K562 (cell line): ENCODE measurements around the gene DSG2. TPM values are rescaled to one million over a fixed set of nuclear protein-coding genes. Genes with fewer than 3 reads are reported as not detected.

Experiments
- CUX1 ChIP-seq: fragments of 200-800 bp; sonication (Bioruptor generic); IDR thresholded peaks from 2 replicates; pipeline ENCODE4 v1.6.1; 2016; ENCODE audit warnings: missing genetic modification characterization, missing compliant biosample characterization
- E2F3 ChIP-seq: fragments of 250-450 bp; sonication (Bioruptor Pico); IDR thresholded peaks from 2 replicates; pipeline ENCODE4 v1.4.0; 2020; ENCODE audit warnings: mild to moderate bottlenecking
- EP400 ChIP-seq: fragments of 450-650 bp; IDR thresholded peaks from 2 replicates; pipeline ENCODE4 v1.6.1; 2017; ENCODE audit warnings: antibody characterized with exemption, mild to moderate bottlenecking, moderate library complexity
- ETS1 ChIP-seq: conservative IDR thresholded peaks from 2 replicates; pipeline ENCODE4 v1.6.1; 2011; ENCODE audit warnings: low read depth, mild to moderate bottlenecking, low read length; ENCODE audit not compliant: control insufficient read depth
- EZH2 ChIP-seq: IDR thresholded peaks from 2 replicates; pipeline ENCODE4 v1.6.1; 2012; ENCODE audit warnings: low read depth, mild to moderate bottlenecking, inconsistent platforms, low read length, borderline replicate concordance
- FOXA3 ChIP-seq, 2 experiments: fragments of 450-650 bp in 1 of 2; sonication (generic) in 1 of 2; formaldehyde crosslinking; IDR thresholded peaks in 1 of 2; conservative IDR thresholded peaks in 1 of 2; 2 replicates each; pipeline versions ENCODE4 v1.4.0 to v1.8.0; 2020 to 2022; ENCODE audit warnings: mild to moderate bottlenecking in 2 of 2, missing genetic modification reagents in 1 of 2
- FOXJ2 ChIP-seq: fragments of 200-800 bp; sonication (Bioruptor generic); IDR thresholded peaks from 2 replicates; pipeline ENCODE4 v1.6.1; 2016; ENCODE audit warnings: missing genetic modification characterization, missing compliant biosample characterization
- MIER1 ChIP-seq: fragments of 450-650 bp; IDR thresholded peaks from 2 replicates; pipeline ENCODE4 v1.6.1; 2016; ENCODE audit warnings: antibody characterized with exemption, mild to moderate bottlenecking, low read depth
- SNAPC5 ChIP-seq: fragments of 250-450 bp; sonication (Bioruptor Pico); IDR thresholded peaks from 2 replicates; pipeline ENCODE4 v1.8.0; 2021; ENCODE audit warnings: moderate library complexity, mild to moderate bottlenecking, inconsistent platforms
- SRSF3 ChIP-seq: fragments of 200-400 bp; formaldehyde crosslinking; IDR thresholded peaks from 2 replicates; pipeline ENCODE4 v1.6.1; 2016; ENCODE audit warnings: mild to moderate bottlenecking, low read length, moderate library complexity; ENCODE audit not compliant: insufficient read depth
- TFAP4 ChIP-seq: sonication (generic); formaldehyde crosslinking; IDR thresholded peaks from 2 replicates; pipeline ENCODE4 v1.8.0; 2022; ENCODE audit warnings: missing genetic modification reagents, mild to moderate bottlenecking, moderate library complexity, borderline replicate concordance
- TOE1 ChIP-seq, 2 experiments: fragments of 450-650 bp in 1 of 2; sonication (generic) in 1 of 2; formaldehyde crosslinking in 1 of 2; IDR thresholded peaks; 2 replicates each; pipeline versions ENCODE4 v1.7.1 to v1.8.0; 2016 to 2022; ENCODE audit warnings: borderline replicate concordance in 2 of 2, mild to moderate bottlenecking in 2 of 2, antibody characterized with exemption in 1 of 2, inconsistent platforms in 1 of 2, low read depth in 1 of 2, missing genetic modification reagents in 1 of 2, moderate library complexity in 1 of 2
- TRIM28 ChIP-seq: fragments of 450-650 bp; IDR thresholded peaks from 2 replicates; pipeline ENCODE4 v1.6.1; 2017
- ZBTB43 ChIP-seq: sonication (generic); formaldehyde crosslinking; IDR thresholded peaks from 2 replicates; pipeline ENCODE4 v1.8.0; 2023; ENCODE audit warnings: mild to moderate bottlenecking, missing genetic modification reagents
- ZEB2 ChIP-seq: fragments of 450-650 bp; IDR thresholded peaks from 2 replicates; pipeline ENCODE4 v1.6.1; 2016
- ZNF134 ChIP-seq: fragments of 250-450 bp; sonication (Bioruptor Pico); conservative IDR thresholded peaks from 2 replicates; pipeline ENCODE4 v1.4.0; 2020
- polyA plus RNA-seq, 8 experiments: library from polyadenylated mRNA; depleted of rRNA in 4 of 8; stranded (reverse) in 5 of 8; unstranded in 3 of 8; fragments of >200 nt; fragmentation: Nextera tagmentation in 2 of 8; fragmentation: Illumina TruSeq in 1 of 8; extraction: Ambion mirVana in 2 of 8; extraction: Trizol in 1 of 8; gene quantifications; 2 replicates each; pipeline versions ENCODE4 v1.2.1 to v1.2.3, GENCODE V29; 2011 to 2014; ENCODE audit warnings: inconsistent platforms in 1 of 8, missing spikeins in 1 of 8
- total RNA-seq, 7 experiments: library from RNA; depleted of rRNA in 6 of 7; stranded (reverse); fragments of >200 nt in 6 of 7; fragmentation: Illumina TruSeq in 2 of 7; extraction: Trizol in 2 of 7; gene quantifications; 2 replicates each; pipeline versions ENCODE4 v1.2.1 to v1.2.3, GENCODE V29; 2011 to 2021; ENCODE audit warnings: low replicate concordance in 1 of 7

Gene DSG2
- total and polyA plus RNA-seq, 9 of the 15 experiments (the other 6 are each of a cell fraction or from before 2014, with no cell fraction given), result 16.9 to 68.6 (median 41.3) TPM

- TF ChIP-seq FOXA3 (CRISPR knock-in tag; conservative IDR thresholded peaks at IDR 0.05 in 1 of 2, IDR thresholded peaks at IDR 0.05 in 1 of 2) (no peak), MIER1 (no peak), FOXJ2 (tag) (no peak), SRSF3 (no peak), ZNF134 (CRISPR knock-in tag) (no peak), ETS1 (0 out of 2 replicates have a peak, but pooled peaks have one; percentile 49), CUX1 (CRISPR knock-in tag) (no peak), TFAP4 (peak; percentile 30; the same call in 1 of the 2 replicates), ZEB2 (no peak), E2F3 (CRISPR knock-in tag) (peak; percentile 41; the same call in 1 of the 2 replicates), TRIM28 (no peak), EZH2 (no peak), SNAPC5 (no peak), EP400 (no peak; the same call in none of the 2 replicates), TOE1 (IDR thresholded peaks at IDR 0.05; ENCODE audit: borderline replicate concordance) (no peak), TOE1 (CRISPR knock-in tag; IDR thresholded peaks at IDR 0.05; ENCODE audit: borderline replicate concordance, low read depth) (no peak), ZBTB43 (CRISPR knock-in tag) (no peak)
These were observed at the start of gene DSG2 (continued) for GRCh38 chr18:31497836-31498573.
